ENCODE results near the gene IL17RC.

DNA sequence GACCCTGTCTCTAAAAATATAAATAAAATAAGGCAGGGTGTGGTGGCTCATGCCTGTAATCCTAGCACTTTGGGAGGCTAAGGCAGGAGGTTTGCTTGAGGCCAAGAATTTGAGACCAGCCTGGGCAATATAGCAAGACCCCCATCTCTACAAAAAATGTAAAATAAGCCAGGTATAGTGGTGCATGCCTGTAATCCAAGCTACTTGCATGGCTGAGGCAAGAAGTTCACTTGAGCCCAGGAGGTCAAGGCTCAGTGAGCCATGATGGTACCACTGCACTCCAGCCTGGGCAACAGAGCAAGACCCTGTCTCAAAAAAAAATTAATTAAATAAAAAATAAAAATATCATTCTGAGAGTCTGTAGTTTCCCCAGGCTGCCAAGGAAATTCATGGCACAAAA, 30.6 kb upstream of the IL17RC start:
- TF ChIP-seq, protein P1, sequence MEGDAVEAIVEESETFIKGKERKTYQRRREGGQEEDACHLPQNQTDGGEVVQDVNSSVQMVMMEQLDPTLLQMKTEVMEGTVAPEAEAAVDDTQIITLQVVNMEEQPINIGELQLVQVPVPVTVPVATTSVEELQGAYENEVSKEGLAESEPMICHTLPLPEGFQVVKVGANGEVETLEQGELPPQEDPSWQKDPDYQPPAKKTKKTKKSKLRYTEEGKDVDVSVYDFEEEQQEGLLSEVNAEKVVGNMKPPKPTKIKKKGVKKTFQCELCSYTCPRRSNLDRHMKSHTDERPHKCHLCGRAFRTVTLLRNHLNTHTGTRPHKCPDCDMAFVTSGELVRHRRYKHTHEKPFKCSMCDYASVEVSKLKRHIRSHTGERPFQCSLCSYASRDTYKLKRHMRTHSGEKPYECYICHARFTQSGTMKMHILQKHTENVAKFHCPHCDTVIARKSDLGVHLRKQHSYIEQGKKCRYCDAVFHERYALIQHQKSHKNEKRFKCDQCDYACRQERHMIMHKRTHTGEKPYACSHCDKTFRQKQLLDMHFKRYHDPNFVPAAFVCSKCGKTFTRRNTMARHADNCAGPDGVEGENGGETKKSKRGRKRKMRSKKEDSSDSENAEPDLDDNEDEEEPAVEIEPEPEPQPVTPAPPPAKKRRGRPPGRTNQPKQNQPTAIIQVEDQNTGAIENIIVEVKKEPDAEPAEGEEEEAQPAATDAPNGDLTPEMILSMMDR (conservative IDR thresholded peaks at IDR 0.05) = no peak
- TF ChIP-seq EZH2 (IDR thresholded peaks at IDR 0.05; ENCODE audit: low read depth) = no peak

All from PC-9 (cell line).